ENCODE measurements around the gene NKD1.
A peak's percentile ranks its signal among the peaks of the same experiment; 100 is the strongest.

The NKD1 gene

DNA sequence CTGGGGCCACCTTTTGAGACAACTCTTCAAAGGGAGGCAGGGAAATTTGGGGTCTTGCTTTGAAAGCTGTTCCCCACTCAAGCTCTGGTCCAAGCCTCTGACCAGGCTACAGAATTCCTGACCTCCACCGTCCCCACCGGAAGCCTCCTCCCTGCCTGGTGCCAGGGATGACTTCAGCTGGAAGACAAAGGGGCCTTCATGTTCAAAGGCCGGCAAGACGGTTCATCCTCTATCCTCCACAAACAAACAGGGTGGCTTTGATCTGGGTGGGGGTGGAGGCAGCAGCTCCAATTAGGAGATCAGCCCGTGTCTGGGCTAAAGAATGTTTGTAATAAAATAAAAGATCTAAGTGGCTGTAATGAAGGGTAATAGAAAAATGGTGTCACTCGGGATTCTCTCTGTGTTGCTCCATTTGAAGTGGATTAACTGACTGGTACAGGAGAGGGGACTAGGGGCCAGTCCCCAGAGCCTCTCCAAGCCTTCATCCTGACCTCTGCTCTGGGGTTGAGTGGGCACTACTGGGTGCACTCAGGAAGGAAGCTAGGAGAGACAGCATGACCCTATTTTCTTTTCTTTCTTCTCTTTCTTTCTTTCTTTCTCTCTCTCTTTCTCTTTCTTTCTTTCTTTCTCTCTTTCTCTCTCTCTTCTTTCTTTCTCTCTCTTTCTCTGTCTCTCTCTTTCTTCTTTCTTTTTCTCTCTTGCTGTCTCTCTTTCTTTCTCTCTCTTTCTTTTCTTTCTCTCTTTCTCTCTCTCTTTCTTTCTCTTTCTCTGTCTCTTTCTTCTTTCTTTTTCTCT, 27.5 kb upstream of the NKD1 start:
- POLR2A ChIA-PET, result no interaction called here
- no peak for DNase-seq
- CTCF ChIA-PET, result interaction anchor here (1.0 to 1.4 kb wide), 2 partner anchors 13 to 16 kb away, joined by 3 to 5 read pairs; no protein-coding TSS in a partner anchor
- Histone ChIP-seq H3K9me3 (ENCODE audit: control extremely low read depth in 1 of 5, control insufficient read depth in 4 of 5, insufficient read depth in 2 of 5, low read depth in 1 of 5, low read length in 4 of 5) (peaks cover 0 to 17% (median 8%) of the 10 kb centered on the region in 5 experiments), H3K4me3 (ENCODE audit: control insufficient read depth in 1 of 7, extremely low read depth in 1 of 7, insufficient read depth in 4 of 7, low read depth in 2 of 7, low read length in 6 of 7) (no peak overlapping the region), H3K27ac (ENCODE audit: insufficient read depth in 1 of 2, low read depth in 1 of 2, low read length in 2 of 2, poor library complexity in 1 of 2, severe bottlenecking in 2 of 2) (no peak overlapping the region), H3K36me3 (ENCODE audit: control insufficient read depth in 4 of 4, insufficient read depth in 4 of 4, low read length in 3 of 4) (no peaks in the 10 kb centered on the region), H3K4me1 (ENCODE audit: control extremely low read depth in 1 of 4, control insufficient read depth in 4 of 4, insufficient read depth in 4 of 4, low read length in 3 of 4) (no peaks in the 10 kb centered on the region), H3K27me3 (replicated peaks in 2 of 5; ENCODE audit: control insufficient read depth in 4 of 5, insufficient read depth in 5 of 5, low read length in 4 of 5) (peaks cover 0 to 12% (median 3%) of the 10 kb centered on the region in 5 experiments)
- 32% methylated on average over 3 of the region's 6 CpGs for whole genome bisulfite sequencing (ENCODE audit: insufficient coverage)

DNA sequence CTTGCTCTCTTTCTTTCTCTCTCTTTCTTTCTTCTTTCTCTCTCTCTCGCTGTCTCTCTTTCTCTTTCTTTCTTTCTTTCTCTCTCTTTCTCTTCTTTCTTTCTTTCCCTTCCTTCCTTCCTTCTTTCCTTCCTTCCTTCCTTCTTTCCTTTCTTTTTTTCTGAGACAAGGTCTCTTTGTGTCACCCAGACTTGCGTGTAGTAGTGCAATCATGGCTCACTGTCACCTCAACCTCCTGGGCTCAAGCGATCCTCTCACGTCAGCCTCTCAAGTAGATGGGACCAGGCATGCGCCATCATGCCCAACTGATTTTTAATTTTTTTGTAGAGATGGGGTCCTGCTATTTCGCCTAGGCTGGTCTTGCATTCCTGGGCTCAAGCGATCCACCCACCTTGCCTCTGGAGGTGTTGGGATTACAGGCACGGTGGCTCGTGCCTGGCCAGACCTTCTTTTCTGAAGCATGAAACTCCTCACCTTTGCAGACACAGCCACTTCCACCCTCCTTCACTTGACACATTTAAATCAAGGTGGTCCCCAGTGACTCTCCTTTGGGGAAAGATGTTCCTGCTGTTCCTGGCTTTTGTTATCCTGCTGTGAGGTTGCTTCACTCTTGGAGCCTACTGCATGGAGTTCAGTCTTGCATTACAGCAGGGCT, 26.8 kb upstream of the NKD1 start:
- ChIA-PET CTCF (interaction anchor here (1.3 to 1.6 kb wide), 2 partner anchors 11 to 16 kb away, joined by 3 to 4 read pairs; no protein-coding TSS in a partner anchor), POLR2A (no interaction called here)
- peaks cover 0 to 14% (median 3%) of the 10 kb centered on the region in 5 experiments for H3K27me3 ChIP-seq (replicated peaks in 2 of 5; ENCODE audit: control insufficient read depth in 4 of 5, insufficient read depth in 5 of 5, low read length in 4 of 5)

DNA sequence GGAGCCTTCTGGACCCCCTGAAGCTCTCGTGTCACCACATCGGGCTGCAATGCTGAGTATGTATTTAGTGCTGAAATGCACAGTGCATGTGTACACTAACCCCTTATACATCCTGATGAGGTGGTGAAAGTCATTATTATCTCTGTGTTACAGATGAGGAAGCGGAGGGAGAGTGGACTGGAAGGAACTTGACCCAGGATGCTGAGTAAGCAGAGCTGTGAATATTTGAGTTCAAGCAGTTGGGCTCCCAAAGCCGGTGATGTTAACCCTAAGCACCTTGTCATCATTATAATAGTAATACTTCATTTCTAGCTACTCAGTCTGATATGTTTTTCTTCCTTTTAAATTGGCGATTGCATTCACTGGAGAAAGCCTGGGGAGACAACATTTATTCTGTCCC, 25.9 kb upstream of the NKD1 start:
- Histone ChIP-seq H3K36me3 (ENCODE audit: control insufficient read depth in 4 of 4, insufficient read depth in 4 of 4, low read length in 3 of 4) (no peaks in the 10 kb centered on the region), H3K27ac (ENCODE audit: insufficient read depth in 1 of 2, low read depth in 1 of 2, low read length in 2 of 2, poor library complexity in 1 of 2, severe bottlenecking in 2 of 2) (no peak overlapping the region), H3K4me3 (ENCODE audit: control insufficient read depth in 1 of 7, extremely low read depth in 1 of 7, insufficient read depth in 4 of 7, low read depth in 2 of 7, low read length in 6 of 7) (no peak overlapping the region), H3K9me3 (ENCODE audit: control extremely low read depth in 1 of 5, control insufficient read depth in 4 of 5, insufficient read depth in 2 of 5, low read depth in 1 of 5, low read length in 4 of 5) (peaks cover 0 to 7% (median 5%) of the 10 kb centered on the region in 5 experiments), H3K4me1 (ENCODE audit: control extremely low read depth in 1 of 4, control insufficient read depth in 4 of 4, insufficient read depth in 4 of 4, low read length in 3 of 4) (no peaks in the 10 kb centered on the region), H3K27me3 (replicated peaks in 2 of 5; ENCODE audit: control insufficient read depth in 4 of 5, insufficient read depth in 5 of 5, low read length in 4 of 5) (peaks cover 0 to 17% (median 3%) of the 10 kb centered on the region in 5 experiments)
- 72% methylated on average over 3 of the region's 5 CpGs for WGBS (ENCODE audit: insufficient coverage)
- CTCF ChIA-PET, result interaction anchor here (1.3 to 1.6 kb wide), 2 partner anchors 10 to 15 kb away, joined by 3 to 4 read pairs; no protein-coding TSS in a partner anchor
- POLR2A ChIA-PET, result no interaction called here
- peak in 2 of 3 donors; percentile 3 to 10 for DNase-seq

More for the DNA sequence above, 26.8 kb upstream of the NKD1 start:
- H3K9me3 ChIP-seq (ENCODE audit: control extremely low read depth in 1 of 5, control insufficient read depth in 4 of 5, insufficient read depth in 2 of 5, low read depth in 1 of 5, low read length in 4 of 5), result peaks cover 0 to 15% (median 8%) of the 10 kb centered on the region in 5 experiments
- no peak overlapping the region for H3K27ac ChIP-seq (ENCODE audit: insufficient read depth in 1 of 2, low read depth in 1 of 2, low read length in 2 of 2, poor library complexity in 1 of 2, severe bottlenecking in 2 of 2)
- WGBS (ENCODE audit: insufficient coverage), result 99% methylated on average over 7 of the region's 9 CpGs
- H3K4me3 ChIP-seq (ENCODE audit: control insufficient read depth in 1 of 7, extremely low read depth in 1 of 7, insufficient read depth in 4 of 7, low read depth in 2 of 7, low read length in 6 of 7), result no peak overlapping the region
- no peaks in the 10 kb centered on the region for H3K36me3 ChIP-seq (ENCODE audit: control insufficient read depth in 4 of 4, insufficient read depth in 4 of 4, low read length in 3 of 4)
- H3K4me1 ChIP-seq (ENCODE audit: control extremely low read depth in 1 of 4, control insufficient read depth in 4 of 4, insufficient read depth in 4 of 4, low read length in 3 of 4), result no peaks in the 10 kb centered on the region
- no peak for DNase-seq

DNA sequence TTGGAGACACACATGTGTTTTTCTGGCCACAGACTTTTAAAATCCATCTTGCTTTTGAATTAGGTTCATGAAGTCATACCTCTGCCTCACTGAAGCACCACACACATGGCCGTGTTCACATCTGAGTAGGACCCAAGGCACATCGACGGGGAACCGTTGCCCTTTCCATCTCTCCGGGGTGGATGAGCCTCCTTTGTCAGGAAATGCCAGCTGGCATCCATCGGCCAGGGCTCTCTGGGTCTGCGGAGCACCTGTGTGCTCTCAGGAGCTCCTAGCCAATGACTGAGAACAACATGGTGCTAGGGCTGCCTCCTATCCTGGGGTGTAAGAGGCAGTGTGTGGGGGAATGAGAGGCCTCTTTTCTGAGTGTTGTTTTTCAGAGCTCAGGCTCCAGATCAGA, 24.5 kb upstream of the NKD1 start:
- ChIA-PET CTCF (no interaction called here), POLR2A (no interaction called here)
- Histone ChIP-seq H3K4me3 (ENCODE audit: control insufficient read depth in 1 of 7, extremely low read depth in 1 of 7, insufficient read depth in 4 of 7, low read depth in 2 of 7, low read length in 6 of 7) (no peak overlapping the region), H3K9me3 (ENCODE audit: control extremely low read depth in 1 of 5, control insufficient read depth in 4 of 5, insufficient read depth in 2 of 5, low read depth in 1 of 5, low read length in 4 of 5) (peaks cover 0 to 1% (median 0%) of the 10 kb centered on the region in 5 experiments), H3K36me3 (ENCODE audit: control insufficient read depth in 4 of 4, insufficient read depth in 4 of 4, low read length in 3 of 4) (no peaks in the 10 kb centered on the region), H3K27ac (ENCODE audit: insufficient read depth in 1 of 2, low read depth in 1 of 2, low read length in 2 of 2, poor library complexity in 1 of 2, severe bottlenecking in 2 of 2) (no peak overlapping the region), H3K4me1 (ENCODE audit: control extremely low read depth in 1 of 4, control insufficient read depth in 4 of 4, insufficient read depth in 4 of 4, low read length in 3 of 4) (no peaks in the 10 kb centered on the region), H3K27me3 (replicated peaks in 2 of 5; ENCODE audit: control insufficient read depth in 4 of 5, insufficient read depth in 5 of 5, low read length in 4 of 5) (peaks cover 1 to 17% (median 3%) of the 10 kb centered on the region in 5 experiments)
- WGBS (ENCODE audit: insufficient coverage), result 98% methylated on average over 7 of the region's 7 CpGs
- no peak for DNase-seq

DNA sequence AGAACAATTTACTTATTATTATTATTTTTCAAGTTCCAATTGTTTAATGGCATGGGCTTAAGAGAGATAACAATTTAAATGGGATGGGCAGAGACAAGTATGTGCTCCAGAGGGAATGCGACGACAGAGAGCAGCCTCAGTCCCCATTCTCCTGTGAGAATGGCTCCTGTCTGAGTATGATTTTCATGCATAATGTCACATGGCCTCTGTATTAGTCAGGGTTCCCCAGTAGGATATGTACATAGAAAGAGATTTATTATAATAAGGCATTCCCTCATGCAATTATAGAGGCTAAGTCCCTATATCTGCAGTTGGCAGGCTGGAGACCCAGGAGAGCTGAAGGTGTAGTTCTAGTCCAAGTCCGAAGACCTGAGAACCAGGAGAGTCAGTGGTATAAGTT, 22.9 kb upstream of the NKD1 start:
- CTCF ChIA-PET, result interaction anchor here (1.0 to 2.2 kb wide), 2 partner anchors 13 to 15 kb away, joined by 3 to 6 read pairs; no protein-coding TSS in a partner anchor
- no peak overlapping the region for H3K4me3 ChIP-seq (ENCODE audit: control insufficient read depth in 1 of 7, extremely low read depth in 1 of 7, insufficient read depth in 4 of 7, low read depth in 2 of 7, low read length in 6 of 7)
- 85% methylated on average over 2 of the region's 3 CpGs for WGBS (ENCODE audit: insufficient coverage)
- H3K27ac ChIP-seq (ENCODE audit: insufficient read depth in 1 of 2, low read depth in 1 of 2, low read length in 2 of 2, poor library complexity in 1 of 2, severe bottlenecking in 2 of 2), result no peak overlapping the region
- no peak for DNase-seq
- POLR2A ChIA-PET, result no interaction called here
- no peaks in the 10 kb centered on the region for H3K36me3 ChIP-seq (ENCODE audit: control insufficient read depth in 4 of 4, insufficient read depth in 4 of 4, low read length in 3 of 4)
- peaks cover 2 to 14% (median 9%) of the 10 kb centered on the region in 5 experiments for H3K9me3 ChIP-seq (ENCODE audit: control extremely low read depth in 1 of 5, control insufficient read depth in 4 of 5, insufficient read depth in 2 of 5, low read depth in 1 of 5, low read length in 4 of 5)
- peaks cover 2 to 21% (median 3%) of the 10 kb centered on the region in 5 experiments for H3K27me3 ChIP-seq (replicated peaks in 2 of 5; ENCODE audit: control insufficient read depth in 4 of 5, insufficient read depth in 5 of 5, low read length in 4 of 5)
- no peaks in the 10 kb centered on the region for H3K4me1 ChIP-seq (ENCODE audit: control extremely low read depth in 1 of 4, control insufficient read depth in 4 of 4, insufficient read depth in 4 of 4, low read length in 3 of 4)

DNA sequence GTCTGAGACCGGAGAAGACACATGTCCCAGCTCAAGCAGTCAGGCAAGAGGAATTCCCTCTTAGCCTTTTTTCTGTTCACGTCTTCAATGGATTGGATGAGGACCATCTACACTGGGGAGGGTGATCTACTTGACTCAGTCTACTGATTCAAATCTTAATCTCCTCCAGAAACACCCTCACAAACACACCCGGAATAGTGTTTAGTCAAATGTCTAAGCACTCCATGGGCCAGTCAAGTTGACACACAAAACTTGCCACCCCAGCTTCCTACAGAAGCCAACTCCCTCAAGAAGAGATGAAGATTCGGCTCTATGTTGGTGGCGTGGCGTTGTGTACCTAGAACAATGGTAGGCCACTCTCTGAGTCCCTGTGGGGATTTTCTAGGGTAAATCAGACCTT, 22.5 kb upstream of the NKD1 start:
- Histone ChIP-seq H3K27ac (ENCODE audit: insufficient read depth in 1 of 2, low read depth in 1 of 2, low read length in 2 of 2, poor library complexity in 1 of 2, severe bottlenecking in 2 of 2) (no peak overlapping the region), H3K27me3 (replicated peaks in 2 of 5; ENCODE audit: control insufficient read depth in 4 of 5, insufficient read depth in 5 of 5, low read length in 4 of 5) (peaks cover 2 to 21% (median 4%) of the 10 kb centered on the region in 5 experiments), H3K4me3 (ENCODE audit: control insufficient read depth in 1 of 7, extremely low read depth in 1 of 7, insufficient read depth in 4 of 7, low read depth in 2 of 7, low read length in 6 of 7) (no peak overlapping the region), H3K36me3 (ENCODE audit: control insufficient read depth in 4 of 4, insufficient read depth in 4 of 4, low read length in 3 of 4) (no peaks in the 10 kb centered on the region), H3K9me3 (ENCODE audit: control extremely low read depth in 1 of 5, control insufficient read depth in 4 of 5, insufficient read depth in 2 of 5, low read depth in 1 of 5, low read length in 4 of 5) (peaks cover 2 to 19% (median 11%) of the 10 kb centered on the region in 5 experiments), H3K4me1 (ENCODE audit: control extremely low read depth in 1 of 4, control insufficient read depth in 4 of 4, insufficient read depth in 4 of 4, low read length in 3 of 4) (no peaks in the 10 kb centered on the region)
- 100% methylated on average over 6 of the region's 6 CpGs for WGBS (ENCODE audit: insufficient coverage)
- DNase-seq, result no peak
- CTCF ChIA-PET, result interaction anchor here (1.0 to 2.2 kb wide), 2 partner anchors 13 to 15 kb away, joined by 3 to 6 read pairs; no protein-coding TSS in a partner anchor
- POLR2A ChIA-PET, result no interaction called here

Measured in common myeloid progenitor, CD34-positive (primary cell).